ENCODE measurements around the gene CLCN4.

The CLCN4 gene

DNA sequence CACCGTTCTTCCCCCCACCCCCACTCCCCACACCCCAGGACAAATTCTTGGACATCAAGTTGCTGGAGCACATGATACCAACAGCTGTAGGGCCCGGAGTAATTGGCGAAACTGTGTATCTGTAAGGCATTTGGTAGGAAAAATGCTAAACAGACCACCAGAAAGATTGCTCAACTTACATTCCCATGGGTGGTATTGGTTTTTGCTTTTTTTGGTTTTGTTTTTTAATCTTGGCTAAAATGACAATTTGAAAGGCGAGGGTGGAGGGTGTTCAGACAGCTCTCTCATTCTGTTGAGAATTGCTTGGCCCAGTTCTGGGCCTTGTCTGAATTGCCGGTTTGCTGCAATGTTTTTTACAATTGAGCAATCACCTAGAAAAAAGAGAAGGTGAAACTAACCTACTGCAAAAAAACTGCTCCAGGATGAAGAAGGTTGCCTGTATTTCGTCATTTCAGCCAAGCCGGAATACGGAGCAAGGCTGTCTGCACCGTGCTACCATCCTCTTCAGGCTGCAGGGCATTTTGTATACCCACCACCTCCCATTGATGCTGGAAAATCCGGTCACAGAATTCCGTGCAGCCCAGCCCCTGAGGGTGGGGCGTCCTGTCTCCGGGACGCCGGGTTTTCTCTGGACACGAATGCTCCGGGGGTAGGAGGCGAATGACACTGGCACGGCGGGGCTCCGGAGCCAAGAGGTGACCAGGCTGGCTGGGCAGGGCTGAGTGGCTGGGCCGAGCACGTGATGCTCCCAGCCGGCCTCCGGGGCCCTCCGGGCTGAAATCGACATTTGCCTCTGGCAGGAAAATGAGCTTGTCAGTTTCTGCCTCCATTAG lies at the start of gene CLCN4:
Gene CLCN4 (plus strand): TSS at position 777 of the 833 bp plus-strand sequence. CDS start 28,058 bp downstream, outside the sequence.
- peak in 1 of 2 donors; percentile 0 for DNase-seq

DNA sequence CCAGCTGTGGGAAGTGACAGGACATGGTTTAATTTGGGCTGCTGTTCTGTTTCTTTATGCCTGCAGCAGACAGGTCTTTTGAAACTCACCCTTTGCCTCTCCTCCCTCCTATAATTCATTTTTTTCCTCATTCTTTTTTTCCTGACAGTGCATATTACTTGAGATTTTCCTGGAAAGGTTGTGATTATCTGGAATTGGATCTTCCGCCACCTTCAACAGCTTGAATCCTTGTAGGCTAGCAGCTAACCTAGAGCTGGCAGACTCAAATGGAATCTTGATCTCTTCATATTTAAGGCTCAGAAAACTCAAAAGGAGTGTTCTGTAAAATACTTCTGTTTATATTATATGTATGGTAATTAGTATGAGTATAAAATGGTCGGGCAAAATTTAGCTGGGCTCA lies 49.3 kb upstream of the CLCN4 start:
- no peak for DNase-seq

DNA sequence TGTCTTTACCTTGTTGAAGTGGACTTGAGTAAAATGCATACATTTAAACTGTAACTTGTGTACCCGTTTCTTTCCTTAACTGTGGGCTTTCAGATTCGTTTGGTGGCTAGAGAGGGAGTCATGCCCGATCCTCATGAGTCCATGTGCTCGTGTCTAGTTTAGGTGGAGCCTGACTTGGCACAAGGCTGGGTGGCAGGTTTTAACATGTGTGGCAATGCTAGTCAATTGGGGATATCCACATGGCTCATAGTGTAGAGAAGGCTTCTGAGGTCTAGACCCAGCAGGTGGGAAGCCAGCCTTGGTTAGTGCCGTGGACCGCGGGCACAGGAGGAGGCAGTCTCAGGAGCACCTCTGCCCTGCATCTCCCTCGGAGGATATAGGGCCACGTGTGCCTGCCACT lies 48.5 kb upstream of the CLCN4 start:
- DNase-seq, result no peak

DNA sequence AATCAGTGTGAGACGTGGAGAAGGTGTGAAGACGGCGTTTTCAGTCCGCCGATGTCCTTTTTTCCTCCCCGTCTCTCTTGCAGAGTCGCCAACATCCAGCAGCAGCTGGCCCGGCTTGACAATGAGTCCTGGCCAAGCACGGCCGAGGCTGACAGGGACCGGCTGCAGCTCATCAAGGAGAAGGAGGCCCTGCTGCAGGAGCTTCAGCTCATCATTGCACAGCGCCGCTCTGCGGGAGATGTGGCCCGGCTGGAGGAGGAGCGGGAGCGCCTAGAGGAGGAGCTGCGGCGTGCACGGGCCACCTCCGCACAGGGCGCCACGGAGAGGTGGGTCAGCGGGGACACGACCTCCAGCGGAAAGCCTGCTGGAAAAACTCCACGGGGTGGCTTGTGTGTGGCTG lies 47.1 kb upstream of the CLCN4 start:
- DNase-seq, result no peak

DNA sequence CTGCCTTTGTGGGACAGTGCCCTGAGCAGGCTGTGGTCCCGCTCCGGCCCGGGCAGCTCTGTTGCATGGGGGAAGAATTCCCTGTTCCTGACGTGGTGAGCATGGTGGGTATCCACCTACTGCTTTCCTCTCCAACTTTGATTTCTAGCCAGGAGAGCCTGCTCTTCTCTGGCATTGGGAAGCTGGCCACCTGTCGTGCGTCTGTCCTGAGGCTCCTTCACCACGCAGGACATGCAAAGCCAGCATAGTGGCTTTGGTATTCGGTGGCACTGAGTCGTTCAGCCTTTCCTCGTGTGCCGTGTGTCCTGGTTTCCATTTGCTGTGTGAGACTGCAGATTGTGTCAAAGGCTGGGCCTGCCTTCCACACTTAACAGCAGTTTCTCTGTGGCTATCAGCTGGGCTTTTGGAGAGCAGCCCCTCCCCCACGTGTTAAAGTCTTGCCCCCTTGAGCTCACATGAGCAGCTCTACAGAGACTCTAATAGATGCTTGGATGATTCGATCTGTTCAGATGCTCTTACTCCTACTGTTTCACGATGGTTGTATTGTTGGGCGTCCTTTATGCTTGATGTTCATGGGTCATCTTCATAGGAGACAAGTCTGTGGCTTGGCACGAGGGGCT lies 46.3 kb upstream of the CLCN4 start:
- no peak for DNase-seq

DNA sequence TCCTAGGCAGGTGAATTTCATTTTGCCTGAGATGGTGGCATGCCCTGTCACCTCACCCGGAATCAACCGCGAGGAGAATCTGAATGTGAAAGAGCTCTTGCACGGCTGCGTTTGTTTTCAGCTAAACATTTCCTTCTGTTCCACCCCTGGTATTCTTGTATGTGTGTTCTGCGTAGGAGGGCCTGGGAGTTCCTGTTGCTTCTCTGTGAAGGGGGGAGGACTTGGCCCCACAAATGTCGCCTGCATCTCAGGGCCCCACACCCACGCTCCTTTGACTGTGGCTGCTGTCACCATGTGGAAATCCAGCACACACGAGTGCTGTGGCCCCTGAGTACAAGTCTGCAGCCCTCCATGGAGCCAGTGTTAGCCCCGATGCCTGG lies 45.8 kb upstream of the CLCN4 start:
- DNase-seq, result peak in 1 of 2 donors; percentile 93

DNA sequence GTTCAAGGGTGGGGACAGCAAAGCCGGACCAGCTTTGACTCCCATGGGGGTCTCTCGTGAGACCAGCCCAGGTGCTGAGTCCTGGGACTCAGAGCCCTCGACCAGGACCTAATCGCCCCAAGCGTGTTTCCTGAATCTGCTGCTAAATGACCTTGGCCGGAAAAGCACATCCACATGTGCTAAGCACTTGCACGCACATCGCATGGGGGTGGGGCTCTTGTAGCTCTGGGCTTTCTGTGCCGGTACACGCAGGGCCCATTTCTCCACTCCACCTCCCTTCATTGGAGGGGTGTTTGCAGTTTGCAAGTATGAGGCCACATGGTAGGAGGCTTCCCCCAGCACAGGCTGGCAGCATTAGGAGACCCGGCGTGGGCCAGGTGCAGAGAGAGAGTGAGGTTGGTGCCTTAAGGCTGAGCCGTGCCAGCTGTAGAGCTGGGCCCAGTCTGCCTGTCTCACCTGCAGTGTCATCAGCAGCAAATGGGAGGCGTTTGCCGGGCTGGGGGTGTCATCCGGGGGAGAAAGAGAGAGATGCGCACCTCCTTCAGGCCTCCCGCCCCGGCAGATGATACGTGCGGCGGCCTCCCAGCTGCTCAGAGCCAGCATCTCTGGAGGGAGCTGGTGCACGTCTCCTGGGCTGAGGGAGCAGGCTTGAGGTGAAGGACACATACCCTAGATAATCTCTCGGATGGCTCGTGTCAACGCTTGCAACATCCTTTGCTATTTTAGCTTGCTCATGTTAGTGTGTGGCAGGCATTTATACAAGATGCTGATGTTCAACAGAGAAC lies 45.2 kb upstream of the CLCN4 start:
- peak in 1 of 2 donors; percentile 93 for DNase-seq

DNA sequence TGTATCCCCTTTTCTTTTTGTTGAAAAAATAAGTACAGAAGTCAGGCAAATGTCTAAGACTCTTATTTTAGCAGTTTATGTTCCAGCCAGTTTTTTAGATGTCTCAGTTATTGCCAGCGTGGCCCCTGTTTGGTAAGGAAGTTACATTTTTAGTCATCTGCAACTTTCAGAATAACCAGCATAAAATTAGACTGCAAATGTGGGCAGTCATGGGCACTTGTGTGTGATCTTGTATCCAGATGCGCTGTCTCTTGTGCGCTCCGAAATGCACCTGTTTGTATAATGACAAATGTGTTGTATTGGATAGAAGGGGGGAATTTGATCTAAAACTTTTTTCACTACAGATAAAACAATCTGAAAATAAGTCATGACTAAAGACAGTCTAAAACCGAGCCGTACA lies 44.3 kb upstream of the CLCN4 start:
- peak in 1 of 2 donors; percentile 10 for DNase-seq

DNA sequence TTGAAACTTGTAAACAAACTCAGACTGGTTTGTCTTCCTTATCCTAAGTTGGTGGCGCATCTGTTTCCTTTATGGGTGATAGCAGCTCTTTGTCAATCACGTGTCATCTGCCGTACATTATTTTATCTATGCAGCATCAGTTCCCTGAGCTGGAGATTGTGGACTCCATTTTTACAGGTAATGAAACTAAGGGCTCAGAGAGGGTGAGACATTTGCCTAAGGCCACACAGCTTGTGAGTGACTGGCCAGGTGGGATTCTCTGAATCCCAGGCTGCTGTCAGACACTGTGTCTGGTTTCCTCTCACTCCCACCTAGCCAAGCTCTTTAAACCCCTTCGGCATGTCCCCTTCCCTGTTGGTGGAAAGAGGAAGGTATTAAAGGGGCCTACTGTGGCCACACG lies 41.7 kb upstream of the CLCN4 start:
- peak in 1 of 2 donors; percentile 12 for DNase-seq

DNA sequence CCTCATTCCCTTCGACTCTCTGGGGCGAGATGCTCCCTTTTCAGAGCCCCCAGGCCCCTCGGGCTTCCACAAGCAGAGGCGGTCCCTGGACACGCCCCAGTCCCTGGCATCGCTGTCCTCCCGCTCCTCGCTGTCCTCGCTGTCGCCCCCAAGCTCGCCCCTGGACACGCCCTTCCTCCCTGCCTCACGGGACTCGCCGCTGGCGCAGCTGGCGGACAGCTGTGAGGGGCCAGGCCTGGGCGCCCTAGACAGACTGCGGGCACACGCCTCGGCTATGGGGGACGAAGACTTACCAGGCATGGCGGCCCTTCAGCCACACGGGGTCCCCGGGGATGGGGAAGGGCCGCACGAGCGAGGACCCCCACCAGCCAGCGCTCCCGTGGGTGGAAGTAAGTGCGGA lies 39.5 kb upstream of the CLCN4 start:
- no peak for DNase-seq

DNA sequence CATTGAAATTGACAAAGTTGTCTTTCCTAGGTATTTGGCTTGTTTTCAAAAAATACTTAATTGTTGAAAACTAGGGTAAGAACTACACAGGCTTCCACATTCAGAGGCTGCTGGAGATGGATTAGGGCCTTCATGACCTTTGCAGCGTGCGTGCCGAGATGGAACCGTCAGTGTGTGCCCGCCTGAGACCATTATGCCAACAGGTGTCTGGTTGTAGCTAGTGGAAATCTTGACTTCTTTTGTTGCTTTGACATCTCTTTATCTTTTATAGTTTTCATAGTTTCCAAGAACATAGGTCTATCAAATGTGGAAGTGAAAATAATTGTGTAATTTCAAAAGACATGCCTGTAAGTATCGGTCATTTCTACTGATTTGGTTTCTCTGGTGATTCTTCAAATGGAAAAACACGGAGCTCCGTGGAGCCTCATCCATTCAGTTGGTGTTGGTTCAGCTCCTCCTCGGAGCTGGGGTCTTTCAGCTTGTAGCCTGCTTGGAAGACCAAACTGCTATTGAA lies 38.9 kb upstream of the CLCN4 start:
- DNase-seq, result no peak

DNA sequence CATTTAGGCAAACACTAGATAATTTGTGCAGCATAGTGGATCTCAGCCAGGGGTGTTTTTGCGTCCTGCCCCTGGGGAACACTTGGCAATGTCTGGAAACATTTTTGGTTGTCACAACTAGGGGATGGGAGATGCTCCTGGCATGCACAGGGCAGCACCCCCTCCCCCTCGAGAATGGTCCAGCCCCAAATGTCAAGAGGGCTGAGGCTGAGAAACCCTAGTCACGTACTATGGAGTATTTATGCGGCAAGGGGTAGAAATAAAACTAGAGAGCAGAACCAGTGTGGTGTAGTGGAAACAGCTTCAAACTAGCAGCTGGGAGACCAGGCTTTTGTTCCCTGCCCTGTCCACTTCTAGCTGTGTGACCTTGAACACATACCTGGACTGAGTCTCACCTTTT lies 38.2 kb upstream of the CLCN4 start:
- no peak for DNase-seq

DNA sequence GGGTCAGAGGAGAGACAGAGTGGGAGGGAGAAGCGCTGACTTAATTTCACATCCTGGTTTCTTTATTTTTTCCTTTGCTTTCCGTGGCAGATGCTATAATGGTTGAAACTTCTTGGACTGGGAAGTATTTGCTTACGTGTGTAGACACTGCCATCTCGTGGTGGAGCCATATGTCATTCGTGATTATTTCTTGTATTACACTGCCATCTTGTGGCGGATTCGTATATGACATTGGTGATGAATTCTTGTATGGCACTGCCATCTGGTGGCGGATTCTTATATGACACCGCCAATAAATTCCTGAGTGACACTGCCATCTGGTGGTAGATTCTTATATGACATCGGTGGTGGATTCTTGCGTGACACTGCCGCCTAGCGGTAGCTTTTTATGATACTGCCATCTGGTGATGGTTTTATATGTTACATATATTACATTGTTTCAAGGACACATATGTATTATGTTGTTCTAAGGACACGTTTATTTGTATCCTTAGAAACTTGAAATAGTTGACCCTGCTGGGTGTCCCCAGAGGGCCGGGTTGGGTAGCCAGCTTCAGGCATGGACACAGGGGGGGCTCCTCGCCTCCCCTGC lies 37.3 kb upstream of the CLCN4 start:
- DNase-seq, result peak; percentile 39 to 44

DNA sequence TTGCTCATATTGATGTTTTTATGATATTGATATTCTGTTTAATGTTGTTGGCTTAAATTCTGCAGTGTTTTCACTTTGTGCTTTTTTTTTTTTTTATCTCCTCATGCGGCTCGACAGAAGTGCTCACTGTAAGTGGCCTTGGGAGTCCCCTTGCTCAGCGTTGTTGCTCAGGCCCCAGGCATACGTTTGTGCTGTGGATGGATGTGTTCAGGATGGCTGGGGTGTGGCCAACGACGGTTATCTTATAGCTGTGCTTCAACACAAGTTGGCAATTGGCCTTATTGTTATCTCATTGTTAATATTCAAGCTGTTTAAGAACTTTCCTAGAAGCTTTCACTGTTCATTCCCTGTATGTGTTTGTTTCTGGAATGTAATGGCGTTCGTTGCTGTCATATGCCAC lies 36.4 kb upstream of the CLCN4 start:
- DNase-seq, result no peak

DNA sequence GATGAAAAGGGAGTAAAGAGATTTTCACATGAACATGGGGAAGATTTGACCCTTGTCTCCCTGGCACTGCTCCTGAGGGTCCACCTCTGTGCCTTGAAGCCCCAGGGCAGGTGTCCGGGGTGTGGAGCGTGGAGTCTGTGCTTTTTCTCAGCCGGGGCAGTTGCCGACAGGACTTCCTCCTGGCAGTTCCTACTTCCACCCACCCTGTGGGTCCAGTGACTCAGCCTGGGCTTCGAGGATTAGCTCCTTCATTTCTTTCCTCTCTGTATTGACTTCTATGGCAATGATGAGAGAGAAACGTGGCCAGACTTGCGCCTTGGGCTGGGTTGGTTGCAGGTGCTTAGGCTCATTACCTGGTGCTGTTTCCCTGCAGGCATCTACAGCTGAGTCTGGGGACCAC lies 35.9 kb upstream of the CLCN4 start:
- no peak for DNase-seq

DNA sequence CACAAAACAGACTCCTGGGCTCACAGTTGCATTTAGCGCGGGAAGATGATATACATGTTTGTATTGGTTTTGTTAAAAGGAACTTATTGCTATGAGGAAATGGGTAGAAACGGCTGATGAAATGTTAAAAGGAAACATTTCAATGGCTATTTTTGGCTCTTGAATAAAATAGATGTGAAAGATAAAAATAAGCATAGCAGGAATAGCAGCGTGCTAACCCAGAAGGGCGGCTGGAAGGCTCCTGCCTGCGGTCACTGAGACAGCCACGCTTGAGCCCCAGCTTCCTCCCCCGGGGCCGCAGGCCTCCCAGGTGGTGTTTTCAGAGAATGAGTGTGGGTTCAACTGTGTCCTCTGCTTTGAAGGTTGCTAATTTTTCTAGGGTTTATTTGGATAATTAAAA lies 35.0 kb upstream of the CLCN4 start:
- DNase-seq, result peak in 1 of 2 donors; percentile 74

DNA sequence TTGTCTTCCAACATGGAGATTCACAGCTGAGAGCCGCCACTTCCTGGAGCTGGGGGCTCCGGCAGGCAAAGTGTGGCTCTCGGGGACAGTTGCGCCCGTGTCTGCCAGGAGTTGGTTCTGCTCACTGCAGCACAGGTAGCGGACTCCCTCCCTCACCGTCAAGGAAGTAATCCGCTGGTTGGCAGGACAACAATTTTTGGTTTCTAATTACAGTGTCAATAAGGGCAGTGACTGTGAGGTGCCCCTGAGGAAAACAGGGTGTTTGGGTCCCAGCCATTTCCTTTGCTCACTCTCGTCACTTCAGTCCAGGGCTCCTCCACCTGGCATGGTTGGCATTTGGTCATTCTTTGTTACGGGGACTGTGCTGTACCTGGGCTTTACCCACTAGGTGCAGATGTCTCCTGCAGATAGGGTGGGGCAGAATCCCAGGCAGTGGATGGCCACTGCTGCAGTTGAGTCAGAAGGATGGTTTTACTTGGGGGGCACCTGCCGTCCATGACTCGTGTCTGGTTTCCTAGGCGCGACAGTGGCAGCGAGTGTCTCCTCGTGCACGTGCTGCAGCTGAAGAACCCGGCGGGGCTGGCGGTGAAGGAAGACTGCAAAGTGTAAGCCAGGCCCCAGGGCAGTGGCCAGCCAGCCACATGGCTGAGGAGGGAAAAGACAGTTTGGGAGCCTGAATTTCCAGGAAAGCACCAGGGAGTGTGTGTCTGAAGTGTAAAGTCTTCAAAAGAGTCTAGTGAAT lies 32.1 kb upstream of the CLCN4 start:
- DNase-seq, result no peak

DNA sequence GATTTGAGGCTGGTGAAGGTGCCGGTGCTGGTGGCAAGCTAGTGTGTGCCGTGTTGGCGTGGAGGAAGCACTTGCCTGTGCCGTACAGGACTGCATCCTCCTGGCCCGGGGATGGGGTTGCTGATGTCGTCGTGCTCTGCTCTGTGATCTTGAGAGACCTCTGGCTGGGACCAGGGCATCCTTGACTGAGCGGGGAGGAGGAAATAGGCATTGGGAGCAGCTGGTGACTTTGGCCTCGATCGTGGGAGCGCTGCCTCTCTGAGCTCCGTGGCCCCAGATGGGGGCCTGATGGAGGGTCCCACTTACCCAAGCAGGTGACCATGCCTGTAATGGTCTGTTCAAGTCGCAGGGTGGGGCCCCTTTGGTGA lies 31.5 kb upstream of the CLCN4 start:
- no peak for DNase-seq

DNA sequence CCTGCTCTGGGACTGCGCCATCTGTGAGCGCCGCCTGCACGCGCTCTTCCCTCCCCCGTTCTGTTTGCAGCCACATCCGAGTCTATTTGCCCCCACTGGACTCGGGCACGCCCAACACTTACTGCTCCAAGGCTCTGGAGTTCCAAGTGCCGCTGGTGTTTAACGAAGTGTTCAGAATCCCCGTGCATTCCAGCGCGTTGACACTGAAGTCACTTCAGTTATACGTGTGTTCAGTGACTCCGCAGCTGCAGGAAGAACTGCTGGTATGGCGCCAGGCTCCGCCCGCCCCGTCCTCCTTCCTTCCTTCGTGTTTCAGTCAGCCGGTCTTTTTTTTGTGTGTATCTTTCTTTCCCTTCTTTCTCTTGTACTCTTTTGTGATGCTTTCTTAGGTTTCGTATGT lies 30.7 kb upstream of the CLCN4 start:
- DNase-seq, result no peak

DNA sequence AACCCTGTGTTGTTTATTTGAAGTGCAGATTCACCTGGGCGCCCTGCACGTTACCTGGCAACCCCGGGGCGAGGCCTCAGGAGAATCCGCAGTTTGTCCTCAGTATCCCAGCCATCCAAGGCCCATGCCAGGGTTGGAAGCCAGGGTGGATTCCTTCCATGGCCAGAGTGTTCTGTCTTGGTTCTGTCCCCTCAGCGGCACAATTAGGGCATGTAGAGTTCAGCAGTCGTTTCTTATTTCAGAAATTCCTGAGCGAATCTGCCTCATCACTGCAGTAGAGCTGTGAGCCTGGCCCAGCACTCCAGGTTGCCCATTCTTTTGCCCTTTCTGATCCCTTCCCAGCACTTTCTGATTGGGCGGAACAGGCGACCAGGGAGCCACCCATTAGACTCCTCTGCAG lies 29.9 kb upstream of the CLCN4 start:
- DNase-seq, result no peak

DNA sequence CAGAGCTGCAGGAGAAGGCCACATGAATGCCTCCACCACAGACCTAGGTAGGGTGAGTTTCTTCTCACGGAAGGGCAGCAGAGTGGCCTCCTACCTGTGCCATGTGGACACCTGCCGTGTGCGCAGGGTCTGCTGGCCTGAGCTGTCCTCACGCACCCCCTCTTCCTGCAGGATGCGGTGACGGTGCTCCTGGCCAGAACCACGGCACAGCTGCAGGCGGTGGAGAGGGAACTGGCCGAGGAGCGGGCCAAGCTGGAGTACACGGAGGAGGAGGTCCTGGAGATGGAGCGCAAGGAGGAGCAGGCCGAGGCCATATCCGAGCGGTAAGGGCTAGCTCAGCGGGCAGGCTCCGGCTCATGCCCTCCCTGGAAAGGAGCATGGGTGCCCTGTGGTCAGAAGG lies 28.4 kb upstream of the CLCN4 start:
- no peak for DNase-seq

DNA sequence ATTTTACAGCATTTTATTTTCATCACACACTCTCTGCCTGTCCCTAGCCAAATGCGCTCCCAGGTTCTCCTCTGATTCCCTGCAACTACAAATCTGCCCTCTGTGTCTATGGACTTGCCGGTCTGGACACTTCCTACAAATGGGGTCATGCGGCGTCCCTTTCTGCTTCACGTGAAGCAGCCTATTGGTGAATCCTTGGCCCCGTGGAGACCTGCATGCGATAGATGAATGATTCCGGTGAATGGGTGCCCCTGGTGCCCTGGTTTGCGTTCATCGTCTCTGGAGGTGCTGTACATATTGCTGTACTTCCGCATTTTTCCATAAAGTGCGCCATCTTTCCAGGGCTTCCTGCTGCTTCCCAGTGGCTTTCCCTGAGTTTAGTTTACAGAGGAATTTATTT lies 27.5 kb upstream of the CLCN4 start:
- DNase-seq, result no peak

DNA sequence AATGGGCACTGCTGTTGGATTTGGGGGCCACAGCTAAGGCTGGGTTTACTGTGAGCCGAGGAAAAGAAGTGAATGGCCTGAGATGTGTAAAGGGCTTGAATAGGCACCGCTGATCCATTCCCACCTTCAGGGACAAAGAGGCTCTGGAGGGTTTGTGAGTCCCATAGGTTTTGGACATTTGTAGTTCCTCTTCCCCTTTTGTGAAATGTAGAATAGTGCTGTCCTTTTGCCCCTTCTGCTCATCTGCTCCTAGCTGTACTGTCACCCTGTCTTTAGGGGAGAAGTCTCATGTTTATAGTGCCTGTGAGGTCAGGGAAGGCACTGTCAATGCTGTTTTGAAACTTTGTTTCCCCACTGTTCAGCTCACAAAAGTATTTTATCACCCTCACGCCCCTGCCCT lies 26.4 kb upstream of the CLCN4 start:
- DNase-seq, result no peak
